ACHN (cell line): ENCODE results near the gene STRA8.

ENCODE experiments used
- DNase-seq: peaks from one replicate; pipeline ENCODE4 v3.0.0-alpha.2; 2015
- in situ Hi-C: cut with HindIII; loops from 2 replicates; pipeline ENCODE4 v1.10.0; 2017; ENCODE audit warnings: low sequenced_read_pairs, low pct_ligation_motif_present, low pct_unique_long_range_greater_than_20kb

STRA8 gene

DNA sequence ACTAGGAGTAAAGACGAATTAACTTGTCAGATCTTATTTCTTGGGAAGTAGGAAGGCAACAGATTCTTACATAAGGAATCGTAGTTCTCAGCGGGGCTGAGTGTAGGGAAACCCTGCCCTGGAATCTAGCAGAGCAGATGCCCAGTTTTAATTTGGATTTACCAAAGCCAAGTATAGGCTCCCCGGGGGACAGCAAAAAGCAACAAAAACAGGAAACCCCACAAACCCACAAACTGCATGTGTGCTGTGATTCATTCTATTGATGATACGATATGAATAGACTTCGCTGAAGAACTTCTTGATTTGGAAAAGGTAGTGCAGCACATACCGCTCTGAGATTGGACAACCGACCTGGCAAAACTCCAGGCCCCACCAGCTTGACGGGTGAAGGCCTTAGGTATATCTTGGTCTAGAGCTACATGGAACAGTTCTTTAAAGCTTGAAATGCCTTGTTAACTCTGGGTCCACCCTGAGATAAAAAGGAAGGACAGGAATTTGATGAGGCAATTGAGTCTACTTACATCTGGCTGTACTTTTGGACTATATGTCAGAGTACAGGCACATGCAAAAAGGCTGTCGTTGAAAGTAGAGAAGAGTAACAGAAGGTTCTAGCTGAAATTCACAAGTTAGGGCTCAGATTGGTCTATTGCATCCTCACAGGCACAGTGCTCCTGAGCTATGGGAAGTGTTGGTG lies 49.1 kb downstream of the STRA8 start:
- in situ Hi-C loops: no loop called here

DNA sequence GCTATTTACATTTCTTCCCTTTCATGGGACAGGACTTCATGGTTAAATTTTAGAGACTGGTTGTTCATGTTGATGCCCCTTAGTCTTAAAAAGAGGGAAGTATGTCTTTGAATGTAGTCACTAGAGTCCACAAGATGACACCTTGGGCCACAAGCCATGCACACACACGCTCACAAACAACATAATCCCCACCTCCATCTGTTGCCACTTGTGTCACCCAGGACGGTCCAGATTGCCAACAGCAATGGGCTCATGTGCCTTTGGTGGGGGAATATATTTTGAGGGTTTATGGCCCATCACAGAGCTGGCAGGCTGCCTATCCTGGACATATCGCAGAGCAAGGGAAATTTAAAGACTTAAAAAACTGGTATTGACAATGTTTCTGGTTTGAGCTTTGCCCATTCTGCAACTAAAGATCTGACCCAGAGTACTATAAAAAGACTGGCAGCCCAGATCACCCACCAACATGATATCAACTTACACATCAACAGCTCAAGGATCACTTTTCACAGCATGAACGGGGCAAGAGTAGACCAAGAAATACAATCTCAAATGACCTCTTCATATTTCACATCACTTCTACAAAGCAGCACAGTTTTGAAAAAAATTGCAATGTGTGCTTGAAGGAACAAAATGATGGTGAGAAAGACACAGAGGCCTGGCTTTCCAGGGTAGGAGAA lies 50.5 kb downstream of the STRA8 start:
- no peak for DNase-seq
- in situ Hi-C loops: no loop called here

More for the DNA sequence above, 49.1 kb downstream of the STRA8 start:
- DNase-seq: no peak

DNA sequence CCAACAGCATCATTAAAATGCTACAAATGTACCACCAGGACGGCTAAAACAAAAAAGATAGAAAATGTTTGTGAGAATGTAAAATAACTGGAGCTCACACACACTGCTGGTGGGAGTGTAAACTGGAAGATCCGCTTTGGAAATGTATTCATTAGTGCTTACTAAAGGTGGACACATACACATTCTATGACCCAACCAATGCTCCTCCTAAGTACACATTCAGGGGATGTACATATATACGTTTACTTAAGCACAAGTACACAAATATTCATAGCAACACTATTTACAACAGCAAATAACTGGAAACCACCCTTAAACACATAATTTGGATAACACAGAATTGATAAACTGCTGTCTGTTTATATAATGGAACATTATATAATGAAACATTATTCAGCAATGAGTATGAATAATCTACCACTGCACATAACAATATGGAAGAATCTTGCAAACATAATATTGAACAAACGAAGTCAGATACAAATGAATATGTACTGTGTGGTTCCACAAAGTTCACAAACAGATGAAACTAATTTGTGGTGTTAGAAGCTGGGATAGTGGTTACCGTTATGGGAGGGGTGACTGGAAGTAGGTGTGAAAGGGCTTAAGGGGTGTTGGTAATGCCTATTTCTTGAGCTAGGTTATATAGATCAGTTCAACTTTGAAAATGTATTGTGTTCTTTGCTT lies 52.1 kb downstream of the STRA8 start:
- in situ Hi-C loops: no loop called here

DNA sequence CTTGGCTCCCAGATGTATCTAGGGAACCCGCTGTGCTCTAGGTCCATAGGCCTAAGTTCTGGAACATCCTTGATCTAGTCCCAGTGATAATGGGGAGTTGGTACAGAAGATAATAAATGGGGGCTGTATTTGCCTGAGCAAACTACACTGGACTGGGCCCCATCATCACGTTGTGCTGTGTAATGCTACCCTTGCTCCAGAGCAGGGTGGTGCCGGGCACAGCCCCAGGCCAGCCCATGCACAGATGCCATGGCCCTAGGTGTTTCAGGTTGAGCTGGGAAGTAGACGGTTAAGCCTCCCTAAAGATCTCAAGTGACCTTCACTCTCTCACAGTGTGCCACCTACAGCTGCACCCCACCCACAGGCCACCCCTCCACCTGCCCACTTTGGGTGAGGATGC lies 53.2 kb downstream of the STRA8 start:
- no peak for DNase-seq
- in situ Hi-C loops: no loop called here

More for the DNA sequence above, 52.1 kb downstream of the STRA8 start:
- DNase-seq: no peak

DNA sequence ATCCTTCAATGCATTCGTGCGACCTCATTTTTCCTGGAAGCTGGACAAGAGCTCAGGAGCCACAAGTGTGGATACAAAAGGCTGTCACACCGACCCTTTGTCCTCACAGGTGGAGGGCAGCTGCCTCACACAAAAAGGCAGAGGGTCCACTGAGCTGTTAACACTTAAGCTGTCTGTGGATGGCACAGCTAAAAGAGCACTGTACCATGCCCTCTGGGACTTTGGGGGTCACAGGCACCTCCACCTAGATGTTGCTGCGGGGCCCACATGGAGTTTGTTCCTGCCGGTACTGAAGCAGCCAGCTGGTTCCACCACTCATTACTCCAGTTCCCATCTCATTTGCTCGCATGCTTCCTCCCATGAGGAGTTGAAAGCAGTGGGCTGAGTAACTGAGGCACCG lies 57.0 kb downstream of the STRA8 start:
- DNase-seq: no peak
- in situ Hi-C loops: no loop called here

DNA sequence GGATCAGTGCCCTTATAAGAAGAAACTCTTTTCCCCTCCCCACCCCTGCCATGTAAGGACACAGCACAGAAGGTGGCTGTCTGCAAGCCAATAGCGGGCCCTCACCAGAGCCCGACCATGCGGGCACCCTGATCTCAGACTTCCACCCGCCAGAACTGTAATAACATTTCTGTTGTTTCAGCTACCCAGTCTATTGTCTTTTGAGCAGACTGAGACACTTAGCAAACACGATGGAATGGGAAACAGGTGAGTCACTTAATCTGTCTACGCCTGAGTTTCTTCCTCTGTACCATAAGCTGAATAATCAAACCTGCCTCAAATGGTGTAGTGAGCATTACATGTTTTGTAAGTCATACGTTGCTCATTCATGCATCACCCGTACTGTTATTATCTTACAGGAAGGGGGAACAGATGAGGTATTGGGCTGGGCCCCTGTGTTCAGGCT lies 58.2 kb downstream of the STRA8 start:
- in situ Hi-C loops: no loop called here
- DNase-seq: no peak

DNA sequence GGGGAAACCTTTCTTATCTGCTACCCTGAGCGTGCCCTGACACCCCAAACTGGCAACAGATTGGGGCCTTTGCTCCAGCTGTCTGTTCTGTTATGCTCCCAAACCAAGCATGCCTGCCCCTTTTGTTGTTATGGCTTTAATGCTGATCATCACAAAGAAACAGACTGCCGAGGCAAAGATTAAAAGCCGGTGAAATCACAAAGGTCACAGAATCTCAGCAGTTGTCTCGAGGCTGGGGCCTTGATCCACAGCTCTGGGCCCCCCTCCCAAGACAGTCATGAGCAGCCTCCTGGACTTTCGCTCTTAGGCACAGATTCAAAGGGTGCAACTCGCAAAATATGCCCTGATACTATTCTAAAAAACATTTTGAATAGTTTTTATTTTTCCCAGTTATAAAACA lies 65.6 kb downstream of the STRA8 start:
- in situ Hi-C loops: no loop called here
- no peak for DNase-seq

DNA sequence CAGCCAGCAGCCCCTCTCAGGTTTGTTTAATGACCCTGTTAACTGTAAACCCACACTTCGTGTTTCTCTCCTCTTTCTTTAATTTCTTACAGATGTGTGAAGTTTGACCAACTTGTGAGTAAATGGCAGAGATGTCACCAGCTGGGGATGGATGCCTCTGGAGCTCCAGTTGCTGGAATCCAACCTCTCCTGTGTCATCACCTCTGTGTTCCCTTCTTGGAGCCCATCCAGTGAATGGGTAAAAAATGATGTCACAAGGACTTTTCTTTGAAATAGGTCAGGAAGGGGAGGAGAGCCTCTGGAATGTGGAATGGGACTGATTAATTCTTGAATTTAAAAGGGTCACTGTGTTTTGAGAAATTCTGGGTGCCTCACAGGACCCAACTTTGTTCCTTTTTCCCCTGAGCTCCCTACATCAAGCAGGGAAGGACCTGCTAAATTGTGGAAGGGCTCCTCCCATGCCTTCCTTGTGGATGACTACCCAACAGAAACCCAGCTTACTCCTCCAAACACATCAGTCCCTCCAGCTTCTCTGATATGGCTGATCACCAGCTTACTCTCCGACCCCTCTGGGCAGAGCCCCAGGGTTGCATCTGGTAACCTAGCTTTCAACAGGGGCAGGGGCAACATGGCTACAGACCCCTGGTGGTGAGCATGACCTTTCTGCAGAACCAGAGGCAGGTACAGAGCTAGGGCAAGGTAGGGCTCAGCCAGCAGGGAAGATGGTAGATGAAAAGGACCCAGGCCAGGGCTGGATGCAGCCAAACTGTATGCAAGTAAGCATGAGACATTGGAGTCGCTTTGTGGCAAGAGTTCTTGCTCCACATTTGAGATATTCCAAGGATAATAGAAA lies 67.5 kb downstream of the STRA8 start:
- in situ Hi-C loops: no loop called here
- DNase-seq: no peak
